Mammary epithelial cell (primary cell): ENCODE results near the gene TCF21.

ENCODE experiments used
- CTCF ChIP-seq, 2 donors: IDR thresholded peaks in 1 of 2; conservative IDR thresholded peaks in 1 of 2; 2 replicates each; pipeline ENCODE4 v1.5.1; 2011 to 2012; ENCODE audit warnings: inconsistent platforms in 2 of 2, low read length in 2 of 2, mild to moderate bottlenecking in 2 of 2, control low read depth in 1 of 2, low read depth in 1 of 2; ENCODE audit not compliant: insufficient read depth in 1 of 2; ENCODE audit errors: extremely low read depth in 1 of 2
- EZH2 ChIP-seq: IDR thresholded peaks from 2 replicates; pipeline ENCODE4 v1.6.1; 2012; ENCODE audit warnings: low read length, inconsistent platforms, borderline replicate concordance

GRCh38 chr6:133938533-133938932 lies 49.6 kb downstream of the TCF21 start:
- TF ChIP-seq EZH2: no peak
- TF ChIP-seq CTCF (conservative IDR thresholded peaks at IDR 0.05 in 1 of 2, IDR thresholded peaks at IDR 0.05 in 1 of 2; ENCODE audit: extremely low read depth in 1 of 2, insufficient read depth in 1 of 2, low read depth in 1 of 2, low read length in 2 of 2): no peak
